ENCODE results near the gene SIAH1.
"Not testable (repeated sequence)": the region's sequence is repeated elsewhere in the genome, so short reads cannot be mapped to it uniquely, and the experiment has no call there.

Gene SIAH1

DNA sequence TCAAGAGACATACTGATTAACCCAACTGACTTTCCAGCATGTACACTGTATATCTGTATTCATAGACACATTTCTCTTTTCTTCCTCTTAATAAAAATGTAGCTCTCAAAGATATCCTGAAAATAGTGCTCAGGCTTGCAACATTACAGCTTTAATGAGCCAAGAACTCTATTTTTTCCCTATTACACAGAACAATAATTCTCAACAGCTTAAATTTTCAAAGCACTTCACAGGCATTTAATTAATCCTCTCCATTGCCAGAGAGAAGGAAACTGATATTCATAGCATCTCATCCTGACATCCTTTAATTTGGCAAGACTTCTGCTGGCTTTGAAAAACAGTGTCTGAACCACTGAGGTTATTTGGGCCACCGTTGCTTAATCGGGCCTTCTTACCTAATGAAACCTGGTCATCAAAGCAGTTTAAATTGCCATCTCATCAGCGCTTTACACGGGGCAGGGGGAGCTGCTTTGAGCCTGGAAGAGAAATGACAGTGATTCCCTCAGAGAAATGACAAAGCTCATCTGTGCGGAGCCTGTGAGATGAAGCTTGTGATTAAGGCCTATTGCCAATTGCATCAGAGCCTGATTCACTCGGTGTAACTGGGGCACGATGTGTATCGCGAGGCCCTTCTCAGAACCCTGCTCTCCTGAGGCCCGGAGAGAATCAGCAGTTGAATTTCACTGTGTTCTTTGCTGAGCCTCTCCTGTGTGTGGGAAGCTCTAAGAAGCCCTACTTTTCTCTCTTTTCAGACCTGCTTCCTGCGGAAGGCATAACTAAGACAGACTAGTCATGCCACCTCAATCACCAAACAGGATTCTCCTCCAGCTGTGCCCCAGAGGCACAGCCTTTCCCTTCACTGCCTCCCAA lies 8.5 kb upstream of the SIAH1 start:
- peak; percentile 37 for DNase-seq (ENCODE audit: low read depth)

DNA sequence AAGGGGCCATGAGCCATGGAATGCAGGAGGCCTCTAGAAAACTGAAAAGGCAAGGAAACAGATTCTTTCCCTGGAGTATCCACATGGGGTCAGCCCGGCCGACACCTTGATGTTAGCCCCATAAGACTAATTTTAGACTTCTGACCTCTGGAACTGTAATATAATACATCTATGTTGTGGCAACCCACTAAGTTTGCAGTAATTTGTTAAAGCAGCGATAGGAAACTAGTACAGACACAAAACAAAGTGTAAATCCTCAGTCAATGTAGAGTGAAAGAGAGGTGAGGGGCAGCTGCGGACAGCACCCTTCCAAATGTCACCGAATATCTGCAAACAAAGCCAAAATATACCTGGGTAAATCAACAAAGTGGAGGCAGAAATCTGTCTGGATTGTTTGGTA lies 7.2 kb upstream of the SIAH1 start:
- no peak for DNase-seq (ENCODE audit: low read depth)

DNA sequence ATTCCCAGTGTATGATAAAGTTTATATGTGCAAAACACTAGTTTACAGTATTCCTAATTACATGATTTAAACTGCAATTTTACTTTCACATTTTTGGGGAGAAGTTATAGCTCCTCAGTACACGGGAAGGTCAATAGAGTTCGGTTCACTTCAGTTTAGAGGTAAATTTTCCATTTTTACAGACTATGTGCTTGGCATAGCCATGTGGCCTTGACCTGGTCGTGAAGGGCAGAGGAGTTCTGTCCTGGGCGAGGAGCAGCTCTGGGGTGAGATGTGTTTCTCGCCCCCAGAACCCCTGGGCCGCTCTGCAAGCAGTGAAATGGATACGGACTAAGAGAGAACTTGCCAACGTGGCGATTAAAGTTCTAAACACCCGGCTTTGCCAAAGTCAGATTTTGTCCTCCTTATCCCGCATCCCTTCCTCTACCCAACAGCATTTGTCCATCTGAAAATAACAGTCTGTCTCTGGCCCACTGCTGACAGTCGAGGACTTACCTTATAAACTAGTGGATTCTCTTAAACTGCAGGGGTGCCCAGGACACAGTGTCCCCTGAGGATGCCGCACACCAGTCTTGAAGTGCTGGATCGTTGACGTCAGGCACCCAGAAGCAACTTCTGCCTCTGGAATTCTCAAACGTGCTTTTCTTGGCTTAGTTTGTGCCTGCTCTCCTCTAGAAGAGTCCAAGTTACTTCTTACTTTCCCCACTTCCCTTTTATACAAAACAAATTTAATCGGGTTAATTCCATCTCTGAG lies 1.5 kb upstream of the SIAH1 start:
- DNase-seq (ENCODE audit: low read depth), result no peak

DNA sequence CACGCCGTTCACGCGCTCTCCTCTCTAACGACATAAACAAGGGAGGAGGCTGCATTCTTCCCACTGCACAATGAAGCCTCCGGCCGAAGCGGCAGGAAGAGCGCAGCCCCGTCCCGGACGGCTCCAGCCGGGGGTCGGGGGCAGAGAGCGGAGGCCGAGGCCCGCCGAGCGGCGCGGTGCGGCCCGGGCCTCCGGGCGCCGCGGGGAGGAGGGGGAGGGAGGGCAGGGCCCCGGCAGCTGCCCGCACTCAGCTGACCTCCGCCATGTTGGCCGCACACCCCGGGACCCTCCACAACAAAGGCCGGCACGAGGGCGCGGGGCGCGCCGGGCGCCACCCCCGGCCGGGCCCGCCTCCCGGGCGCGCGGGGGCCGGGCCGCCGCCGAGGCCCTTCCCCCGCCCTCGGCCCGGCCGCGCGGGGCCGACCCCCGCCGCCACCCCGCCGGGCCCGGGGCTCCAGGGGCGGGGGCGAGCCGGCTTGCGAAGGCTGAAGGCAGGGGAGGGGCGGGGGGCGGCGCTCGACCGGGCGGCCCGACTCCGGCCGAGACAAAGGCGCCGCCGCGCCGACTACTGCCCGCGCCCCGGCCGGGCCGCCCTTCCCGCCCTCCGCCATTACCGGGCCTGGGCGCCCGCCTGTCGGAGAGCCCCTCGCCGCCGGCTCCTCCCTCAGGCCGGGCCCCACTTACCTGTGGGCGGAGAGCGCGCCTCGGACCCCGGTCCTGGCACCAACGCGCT lies 527 bp downstream of the SIAH1 start:
- no peak for DNase-seq (ENCODE audit: low read depth)

DNA sequence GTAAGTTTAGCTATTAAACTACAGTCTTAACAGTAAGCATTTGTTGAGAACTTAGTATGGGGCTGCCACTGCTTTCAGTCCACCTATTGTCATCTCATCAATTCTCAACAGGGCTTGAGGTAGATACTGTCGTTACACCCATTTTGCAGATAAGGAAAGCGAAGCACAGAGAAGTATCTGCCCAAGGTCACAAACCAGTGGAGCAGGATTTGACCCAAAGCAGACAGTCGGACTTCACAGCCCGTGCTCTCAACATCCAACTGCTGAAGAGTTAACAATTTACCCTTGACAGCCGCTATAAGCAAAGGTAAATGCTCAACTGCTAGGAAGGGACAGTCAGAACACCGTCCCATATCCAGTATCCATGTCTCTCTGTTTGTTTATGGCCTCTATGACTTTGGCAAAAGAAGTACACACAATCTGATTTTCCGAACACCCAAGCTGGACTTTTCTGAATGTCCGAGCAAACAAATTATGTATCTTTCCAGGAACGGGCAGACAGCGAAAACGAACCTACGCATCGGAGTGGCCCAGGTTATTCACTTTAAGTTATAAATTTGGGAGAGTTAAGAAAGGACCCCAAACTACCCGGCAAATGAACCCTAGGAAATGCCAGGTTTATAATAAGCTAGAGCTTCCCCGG lies 1.2 kb downstream of the SIAH1 start:
- no peak for DNase-seq (ENCODE audit: low read depth)

DNA sequence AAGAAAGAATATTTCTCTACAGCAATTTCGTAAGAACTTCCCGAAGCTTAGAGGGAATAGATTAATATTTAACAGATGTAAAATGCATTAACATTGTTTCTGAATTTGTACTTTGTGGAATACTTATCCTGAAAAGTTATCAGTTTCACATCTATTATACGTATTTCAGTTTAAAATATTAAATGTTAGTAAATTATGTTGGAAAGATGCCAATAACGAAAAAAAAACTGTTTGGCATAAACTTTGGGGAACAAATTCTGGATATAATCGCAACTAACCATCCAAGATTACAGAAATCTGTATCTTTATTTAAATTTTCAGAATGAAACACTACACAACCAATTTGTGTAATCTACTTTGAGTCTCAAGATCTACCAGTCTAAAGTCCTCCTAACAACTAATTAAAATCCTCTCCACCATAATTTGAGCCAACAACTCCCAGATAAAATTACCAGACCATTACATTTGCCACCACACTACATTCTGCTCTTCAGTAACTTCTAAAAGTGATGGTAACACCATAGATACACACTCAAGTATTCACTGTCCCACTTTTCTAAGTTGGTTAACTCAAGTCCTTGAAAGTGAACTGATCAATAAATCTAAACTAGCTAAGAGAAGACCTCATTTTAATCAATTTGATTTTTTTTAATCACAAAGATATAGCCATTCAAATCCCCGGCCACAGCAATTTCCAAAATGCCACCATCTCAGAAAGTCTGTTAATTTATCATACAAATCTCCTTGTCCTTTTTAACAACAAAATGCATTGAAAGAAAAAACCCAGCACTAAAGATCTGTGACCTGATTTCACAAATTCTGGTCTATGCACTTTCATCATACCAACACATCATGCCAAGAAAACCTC lies 2.0 kb downstream of the SIAH1 start:
- DNase-seq (ENCODE audit: low read depth), result no peak

DNA sequence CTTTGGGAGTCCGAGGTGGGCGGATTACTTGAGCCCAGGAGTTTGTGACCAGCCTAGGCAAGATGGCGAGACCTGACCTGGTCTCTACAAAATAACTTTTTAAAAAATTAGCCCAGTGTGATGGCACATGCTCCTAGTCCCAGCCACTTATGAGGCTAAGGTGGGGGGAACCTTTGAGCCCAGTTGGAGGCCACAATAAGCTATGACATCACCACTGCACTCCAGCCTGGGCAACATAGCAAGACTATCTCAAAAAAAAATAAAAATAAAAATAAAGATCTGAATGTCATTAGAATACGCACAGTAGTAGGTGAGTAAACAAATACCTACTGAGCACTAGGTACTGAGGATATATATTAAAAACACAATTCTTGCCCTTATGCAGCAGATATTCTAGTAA lies 3.1 kb downstream of the SIAH1 start:
- no peak for DNase-seq (ENCODE audit: low read depth)

DNA sequence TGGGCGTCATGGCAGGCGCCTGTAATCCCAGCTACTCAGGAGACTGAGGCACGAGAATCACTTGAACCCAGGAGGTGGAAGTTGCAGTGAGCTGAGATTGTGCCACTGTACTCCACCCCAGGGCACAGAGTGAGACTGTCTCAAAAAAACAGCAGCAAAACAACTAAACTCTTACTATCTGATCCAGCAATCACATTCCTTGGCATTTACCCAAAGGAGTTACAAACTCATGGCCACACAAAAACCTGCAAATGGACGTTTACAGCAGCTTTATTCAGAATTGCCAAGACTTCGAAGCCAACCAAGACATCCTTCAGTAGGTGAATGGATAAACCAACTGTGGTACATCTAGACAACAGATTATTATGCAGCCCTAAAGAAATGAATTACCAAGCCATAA lies 4.0 kb downstream of the SIAH1 start:
- DNase-seq (ENCODE audit: low read depth), result no peak

DNA sequence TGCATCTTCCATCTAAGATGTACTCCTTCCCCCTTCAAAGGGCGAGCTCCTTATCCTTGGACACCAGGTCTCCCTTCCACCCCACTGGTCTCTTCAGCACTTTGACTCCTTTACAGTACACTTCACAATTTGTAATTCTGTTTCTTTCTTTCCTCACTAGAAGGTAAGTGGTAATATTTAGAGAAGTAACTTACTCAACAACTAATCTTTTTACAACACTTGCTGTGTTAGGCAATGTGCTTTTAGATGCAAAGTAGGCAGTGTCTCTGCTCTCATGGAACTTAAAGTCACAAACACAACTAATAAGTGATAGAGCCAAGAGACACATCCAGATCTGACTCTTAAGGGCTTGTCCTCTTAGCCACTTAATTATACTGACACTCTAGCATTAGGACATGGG lies 6.4 kb downstream of the SIAH1 start:
- DNase-seq (ENCODE audit: low read depth), result no peak

DNA sequence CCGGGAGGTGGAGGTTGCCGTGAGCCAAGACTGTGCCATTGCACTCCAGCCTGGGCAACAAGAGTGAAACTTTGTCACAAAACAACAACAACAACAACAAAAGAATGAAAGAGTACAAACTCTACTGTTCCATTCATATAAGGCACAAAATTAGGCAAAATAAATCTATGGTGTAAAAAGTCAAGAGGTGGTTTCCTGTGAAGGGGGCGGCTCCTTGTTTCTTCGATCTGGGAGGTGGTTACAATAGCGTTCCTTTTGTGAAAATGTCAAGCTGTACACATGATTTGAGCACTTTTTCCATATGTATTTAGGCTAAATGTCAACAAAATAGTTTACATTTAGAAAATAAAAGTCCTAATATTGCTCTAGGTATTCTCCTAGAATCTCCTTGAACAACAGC lies 6.9 kb downstream of the SIAH1 start:
- no peak for DNase-seq (ENCODE audit: low read depth)

DNA sequence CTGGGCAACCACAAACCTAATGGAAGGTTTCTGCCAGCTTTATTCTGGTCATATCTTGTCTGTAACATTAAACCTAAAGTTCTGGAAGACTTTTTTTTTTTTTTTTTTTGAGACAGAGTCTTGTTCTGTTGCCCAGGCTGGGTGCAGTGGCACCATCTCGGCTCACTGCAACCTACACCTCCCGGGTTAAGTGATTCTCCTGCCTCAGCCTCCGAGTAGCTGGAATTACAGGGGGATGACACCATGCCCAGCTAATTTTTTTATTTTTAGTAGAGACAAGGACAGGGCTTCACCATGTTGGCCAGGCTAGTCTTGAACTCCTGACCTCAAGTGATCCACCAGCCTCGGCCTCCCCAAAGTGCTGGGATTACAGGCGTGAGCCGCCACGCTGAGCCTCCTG lies 7.9 kb downstream of the SIAH1 start:
- not testable (repeated sequence) for DNase-seq (ENCODE audit: low read depth)

DNA sequence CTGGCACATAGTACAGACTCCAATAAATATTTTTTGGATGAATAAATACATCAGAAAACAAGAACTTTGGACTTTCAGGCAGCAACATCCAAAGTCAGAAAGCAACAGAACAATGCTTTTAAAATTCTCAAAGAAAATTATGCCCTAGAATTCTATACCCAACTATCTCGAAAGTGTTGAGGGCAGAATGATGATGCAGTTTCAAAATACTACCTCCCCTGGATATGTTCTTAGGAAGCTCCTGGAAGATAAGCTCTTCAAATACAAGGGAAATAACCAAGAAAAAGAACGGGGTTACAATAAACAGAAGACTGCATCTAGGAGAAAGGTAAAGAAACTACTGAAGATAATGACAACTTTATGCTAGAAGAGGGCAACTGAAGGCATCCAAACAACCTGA lies 11.0 kb downstream of the SIAH1 start:
- no peak for DNase-seq (ENCODE audit: low read depth)

DNA sequence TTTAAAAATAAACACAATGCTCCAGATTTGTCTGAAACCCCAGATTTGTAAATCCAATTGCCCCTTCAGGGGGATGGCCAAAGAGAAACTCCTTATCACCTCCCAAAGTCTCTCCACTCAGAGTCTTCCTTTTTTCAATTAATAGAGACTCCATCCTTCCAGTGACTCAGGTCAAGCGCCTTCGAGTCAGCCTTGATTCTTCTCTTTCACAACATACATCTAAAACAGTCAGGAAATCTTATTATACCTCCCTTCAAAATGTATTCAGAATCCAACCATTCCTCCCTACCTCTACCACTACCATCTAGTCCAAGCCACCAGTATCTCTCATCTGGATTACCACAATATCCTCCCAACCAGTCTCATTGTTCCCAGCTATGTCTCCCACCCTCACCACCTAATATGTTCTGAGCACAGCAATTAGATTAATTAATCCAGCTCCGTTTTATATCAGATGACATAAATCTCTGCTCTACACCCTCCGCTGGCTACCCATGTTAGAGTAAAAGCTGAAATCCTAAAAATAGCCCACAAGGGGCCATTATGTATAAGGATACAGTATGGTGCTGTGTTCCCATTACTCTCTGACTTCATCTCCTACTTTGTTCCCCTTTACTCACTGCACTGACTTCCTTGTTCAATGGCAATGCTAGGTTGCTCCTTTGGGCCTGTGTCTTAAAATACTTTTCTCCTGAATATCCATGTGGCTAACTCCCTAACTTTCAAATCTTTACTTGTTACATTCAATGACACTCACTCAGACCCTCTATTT lies 11.8 kb downstream of the SIAH1 start:
- no peak for DNase-seq (ENCODE audit: low read depth)

DNA sequence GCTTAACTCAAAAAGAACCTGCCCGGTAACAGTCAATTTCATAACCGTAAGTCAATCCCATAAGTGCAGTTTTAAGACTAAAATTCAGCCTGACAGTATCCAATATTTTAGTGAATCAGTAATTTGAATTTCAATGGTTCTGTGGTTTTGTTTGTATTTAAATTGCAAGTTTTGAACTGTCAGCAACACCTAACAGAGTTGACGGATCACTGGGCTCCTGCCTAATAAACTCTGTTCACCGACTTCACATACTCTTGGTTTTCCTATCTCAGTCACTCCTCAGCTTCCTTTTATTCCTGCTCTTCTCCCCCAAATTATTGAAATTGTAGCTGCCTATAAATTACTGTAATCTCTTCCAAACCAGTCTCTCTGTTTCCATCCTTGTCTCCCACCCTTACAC lies 12.5 kb downstream of the SIAH1 start:
- no peak for DNase-seq (ENCODE audit: low read depth)

DNA sequence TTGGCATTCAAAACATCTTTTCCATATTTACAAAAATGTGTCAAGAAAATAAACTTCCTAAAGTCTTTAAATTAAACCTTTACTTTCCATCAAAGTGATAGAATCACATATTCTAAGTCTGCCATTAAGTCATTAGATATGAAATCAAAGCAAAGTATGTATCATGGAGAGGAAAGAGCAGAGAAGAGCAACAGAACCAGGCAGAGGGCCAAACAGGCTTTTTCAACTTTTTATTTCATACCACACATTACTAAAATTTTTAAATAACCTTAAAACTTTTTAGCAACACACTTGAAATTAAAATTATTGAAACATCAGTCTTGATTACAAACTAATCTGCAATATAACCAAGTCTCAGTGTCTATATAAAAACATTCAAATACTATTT lies 13.8 kb downstream of the SIAH1 start:
- no peak for DNase-seq (ENCODE audit: low read depth)

DNA sequence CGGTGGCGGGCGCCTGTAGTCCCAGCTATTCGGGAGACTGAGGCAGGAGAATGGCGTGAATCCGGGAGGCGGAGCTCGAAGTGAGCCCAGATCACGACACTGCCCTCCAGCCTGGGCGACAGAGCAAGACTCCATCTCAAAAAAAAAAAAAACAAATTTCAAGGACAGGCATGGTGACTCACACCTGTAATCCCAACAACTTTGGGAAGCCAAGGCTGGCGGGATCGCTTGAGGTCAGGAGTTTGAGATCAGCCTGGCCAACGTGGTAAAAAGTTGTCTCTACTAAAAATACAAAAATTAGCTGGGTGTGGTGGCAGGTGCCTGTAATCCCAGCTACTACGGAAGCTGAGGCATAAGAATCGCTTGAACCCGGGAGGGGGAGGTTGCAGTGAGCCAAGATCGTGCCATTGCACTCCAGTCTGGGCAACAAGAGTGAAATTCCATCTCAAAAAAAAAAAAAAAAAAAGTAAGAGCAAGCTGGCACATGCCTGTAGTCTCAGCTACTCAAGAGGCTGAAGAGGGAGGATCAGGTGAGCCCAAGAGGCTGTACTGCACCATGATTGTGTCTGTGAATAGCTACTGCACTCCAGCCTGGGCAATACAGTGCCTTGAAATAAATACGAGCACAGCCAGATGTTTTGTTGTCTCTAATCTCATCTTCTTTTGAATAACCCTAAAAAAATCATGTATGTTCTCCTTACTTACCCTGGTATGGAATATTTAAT lies 14.4 kb downstream of the SIAH1 start:
- not testable (repeated sequence) for DNase-seq (ENCODE audit: low read depth)

DNA sequence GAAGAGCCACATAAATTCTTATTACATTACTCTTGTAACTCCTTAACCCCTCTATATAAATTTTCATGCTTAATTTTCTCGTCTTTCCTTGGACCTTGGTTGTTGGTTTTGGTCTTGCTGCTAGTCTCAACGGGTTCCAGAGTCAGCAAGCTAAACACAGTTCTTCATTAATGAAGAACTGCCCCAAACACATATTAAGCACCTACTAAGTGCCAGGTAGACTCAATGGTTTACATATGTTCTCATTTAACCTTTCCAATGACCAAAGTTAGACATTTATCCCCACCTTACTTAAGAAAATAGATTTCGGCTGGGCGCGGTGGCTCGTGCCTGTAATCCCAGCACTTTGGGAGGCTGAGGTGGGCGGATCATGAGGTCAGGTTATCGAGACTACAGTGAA lies 15.0 kb downstream of the SIAH1 start:
- DNase-seq (ENCODE audit: low read depth), result no peak

DNA sequence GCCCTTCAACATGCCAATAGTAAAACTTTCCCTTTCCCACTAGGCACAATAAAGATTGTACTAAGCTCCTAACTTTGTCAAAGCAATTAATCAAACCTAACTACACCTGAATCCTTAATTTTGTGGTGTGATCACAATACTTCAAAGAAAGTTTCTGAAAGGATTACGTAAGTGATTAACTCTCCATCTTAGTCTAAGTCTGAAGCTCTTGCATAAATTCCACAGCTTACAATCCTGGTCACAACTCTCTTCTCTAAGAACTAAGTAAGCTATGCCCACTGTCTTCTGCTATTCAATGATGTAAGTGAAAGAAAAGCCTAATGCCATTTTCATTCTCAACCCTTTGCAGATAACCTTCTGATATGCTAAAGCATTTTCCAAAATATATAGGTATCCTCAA lies 15.4 kb downstream of the SIAH1 start:
- no peak for DNase-seq (ENCODE audit: low read depth)

DNA sequence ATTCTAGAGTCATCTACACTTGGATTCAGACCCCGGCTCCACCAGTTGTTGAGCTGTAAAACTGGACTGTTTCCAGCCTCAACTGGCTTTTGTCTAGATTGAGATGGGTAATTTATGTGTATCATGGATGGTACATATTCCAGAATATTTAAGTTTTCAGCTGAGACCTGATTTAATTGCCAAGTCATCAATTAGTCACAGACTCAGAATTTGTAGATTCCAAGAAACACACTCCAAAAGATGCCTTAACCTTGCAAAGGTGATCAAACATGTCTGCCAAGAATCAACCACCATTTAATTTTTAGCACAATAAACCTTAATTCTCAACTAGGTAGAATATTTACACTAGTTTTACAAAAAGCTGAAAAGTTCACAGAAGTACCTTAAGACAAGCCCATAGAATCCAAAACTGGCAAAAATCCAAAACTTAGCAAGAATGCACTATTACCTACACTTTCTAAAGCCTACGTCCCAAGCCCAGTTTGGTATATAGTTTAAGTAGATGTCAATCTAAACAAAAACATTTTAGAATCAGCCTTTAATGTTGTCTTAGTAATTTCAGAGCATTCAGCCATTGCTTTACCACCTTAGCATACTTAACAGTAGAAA lies 17.7 kb downstream of the SIAH1 start:
- DNase-seq (ENCODE audit: low read depth), result no peak
